Measurements from ENCODE around the gene SKA3.
"Not testable (repeated sequence)": the region's sequence is repeated elsewhere in the genome, so short reads cannot be mapped to it uniquely, and the experiment has no call there.

SKA3 gene

GRCh38 chr13:21139374-21139773 is 37.0 kb downstream of the SKA3 start:
- Histone ChIP-seq H3K9me3 (ENCODE audit: control insufficient read depth, insufficient read depth, low read depth, low read length) (no peaks in the 10 kb centered on the region), H3K36me3 (ENCODE audit: control insufficient read depth in 2 of 2, insufficient read depth in 1 of 2, low read length in 2 of 2) (peaks cover 5 to 31% of the 10 kb centered on the region in 2 experiments; a peak in 2 of 3 replicates), H3K27ac (ENCODE audit: extremely low read depth, low read depth, low read length) (no peak overlapping the region), H3K4me1 (ENCODE audit: control insufficient read depth, insufficient read depth, low read length) (no peaks in the 10 kb centered on the region), H3K4me3 (ENCODE audit: low read depth, low read length) (peak overlapping the region; percentile 51; the same call in 1 of the 2 replicates)
- TF ChIP-seq ZNF488 (tag by site-specific recombination; IDR thresholded peaks at IDR 0.05) (no peak), MEIS1 (CRISPR knock-in tag; IDR thresholded peaks at IDR 0.05; ENCODE audit: borderline replicate concordance) (no peak), ZNF776 (tag by site-specific recombination; IDR thresholded peaks at IDR 0.05; ENCODE audit: borderline replicate concordance) (no peak), ZNF366 (tag by site-specific recombination; conservative IDR thresholded peaks at IDR 0.05) (no peak)
- ChIA-PET POLR2A (no interaction called here), CTCF (no interaction called here)

- CTCF ChIA-PET: interaction anchor here (0.6 to 1.0 kb wide), 4 partner anchors 11 to 214 kb away, joined by 4 to 6 read pairs (median 4); no protein-coding TSS in a partner anchor
- Histone ChIP-seq H3K4me1 (ENCODE audit: control insufficient read depth, insufficient read depth, low read length) (peaks cover 3% of the 10 kb centered on the region; the same call in 1 of the 2 replicates), H3K9me3 (ENCODE audit: control insufficient read depth, insufficient read depth, low read depth, low read length) (no peaks in the 10 kb centered on the region), H3K4me3 (ENCODE audit: low read depth, low read length) (no peak overlapping the region), H3K27ac (ENCODE audit: extremely low read depth, low read depth, low read length) (no peak overlapping the region), H3K36me3 (ENCODE audit: control insufficient read depth in 2 of 2, insufficient read depth in 1 of 2, low read length in 2 of 2) (peaks cover 5 to 25% of the 10 kb centered on the region in 2 experiments; a peak in 2 of 3 replicates)
- TF ChIP-seq KLF9 (tag by site-specific recombination; IDR thresholded peaks at IDR 0.05; ENCODE audit: low read depth) (no peak), ZNF664 (tag by site-specific recombination; IDR thresholded peaks at IDR 0.05) (no peak), ZBTB48 (tag by site-specific recombination; IDR thresholded peaks at IDR 0.05) (no peak), ZNF132 (tag by site-specific recombination; IDR thresholded peaks at IDR 0.05; ENCODE audit: borderline replicate concordance) (no peak), ZNF280C (tag by site-specific recombination; IDR thresholded peaks at IDR 0.05) (no peak), ZNF335 (tag by site-specific recombination; conservative IDR thresholded peaks at IDR 0.05) (no peak)
- POLR2A ChIA-PET: no interaction called here
Measured at GRCh38 chr13:21138561-21138960, 37.8 kb downstream of the SKA3 start.

- H3K4me1 ChIP-seq (ENCODE audit: control insufficient read depth, insufficient read depth, low read length): peaks cover 3% of the 10 kb centered on the region; the same call in 1 of the 2 replicates
- H3K27ac ChIP-seq (ENCODE audit: extremely low read depth, low read depth, low read length): no peak overlapping the region
- CTCF ChIA-PET: interaction anchor here (1.0 kb wide), 1 partner anchor 213 kb away, joined by 5 read pairs; no protein-coding TSS in a partner anchor
- TF ChIP-seq ZSCAN4 (tag by site-specific recombination; IDR thresholded peaks at IDR 0.05) (no peak), ZBTB44 (tag by site-specific recombination; IDR thresholded peaks at IDR 0.05) (no peak), PBX3 (CRISPR knock-in tag; IDR thresholded peaks at IDR 0.05) (no peak), ZNF488 (tag by site-specific recombination; IDR thresholded peaks at IDR 0.05) (no peak), ZNF585B (tag by site-specific recombination; IDR thresholded peaks at IDR 0.05) (no peak), ZSCAN5A (tag by site-specific recombination; IDR thresholded peaks at IDR 0.05) (no peak), ZNF169 (tag by site-specific recombination; IDR thresholded peaks at IDR 0.05) (no peak), ZNF266 (tag by site-specific recombination; IDR thresholded peaks at IDR 0.05; ENCODE audit: low read depth) (no peak)
- H3K36me3 ChIP-seq (ENCODE audit: control insufficient read depth in 2 of 2, insufficient read depth in 1 of 2, low read length in 2 of 2): peaks cover 0 to 16% of the 10 kb centered on the region in 2 experiments; a peak in 2 of 3 replicates
- POLR2A ChIA-PET: no interaction called here
- no peaks in the 10 kb centered on the region for H3K9me3 ChIP-seq (ENCODE audit: control insufficient read depth, insufficient read depth, low read depth, low read length)
- no peak overlapping the region for H3K4me3 ChIP-seq (ENCODE audit: low read depth, low read length)
Measured at GRCh38 chr13:21137696-21138095, 38.7 kb downstream of the SKA3 start.

- H3K4me3 ChIP-seq (ENCODE audit: low read depth, low read length); CTCF ChIA-PET; H3K4me1 ChIP-seq (ENCODE audit: control insufficient read depth, insufficient read depth, low read length); H3K27ac ChIP-seq (ENCODE audit: extremely low read depth, low read depth, low read length); H3K36me3 ChIP-seq (ENCODE audit: control insufficient read depth in 2 of 2, insufficient read depth in 1 of 2, low read length in 2 of 2); POLR2A ChIA-PET; H3K9me3 ChIP-seq (ENCODE audit: control insufficient read depth, insufficient read depth, low read depth, low read length): not testable (repeated sequence)
Measured at GRCh38 chr13:21135833-21136232, 40.5 kb downstream of the SKA3 start.
